Lung (tissue), 12 donors: Measurements from ENCODE around the gene SLC43A1. TPM values are rescaled to one million over a fixed set of nuclear protein-coding genes. Genes with fewer than 3 reads are reported as not detected.
A peak's percentile ranks its signal among the peaks of the same experiment; 100 is the strongest.

Experiments used
- ATAC-seq: fragments of 200-7000 bp; cut with Tn5 transposase; one replicate; pipeline ENCODE4 v1.9.1; 2020; ENCODE audit warnings: moderate number of reproducible peaks; ENCODE audit not compliant: insufficient read depth, low FRiP score
- DNase-seq, 3 donors: peaks; one replicate each; pipeline ENCODE4 v3.0.0-alpha.2; 2013 to 2017
- H3K27ac ChIP-seq, 2 donors: one replicate each; pipeline ENCODE4 v1.5.1; 2013; ENCODE audit warnings: mild to moderate bottlenecking in 2 of 2, moderate library complexity in 2 of 2, control low read depth in 1 of 2, inconsistent platforms in 1 of 2, low read depth in 1 of 2, low read length in 1 of 2
- H3K27me3 ChIP-seq, 3 donors: one replicate each; pipeline ENCODE4 v1.5.1; 2013; ENCODE audit warnings: low read length in 2 of 3; ENCODE audit not compliant: control insufficient read depth in 3 of 3, insufficient read depth in 3 of 3
- H3K36me3 ChIP-seq, 4 donors: one replicate each; pipeline ENCODE4 v1.5.1; 2013; ENCODE audit warnings: low read length in 4 of 4, mild to moderate bottlenecking in 1 of 4, moderate library complexity in 1 of 4; ENCODE audit not compliant: control insufficient read depth in 4 of 4, insufficient read depth in 4 of 4
- H3K4me1 ChIP-seq, 5 donors: one replicate each; pipeline ENCODE4 v1.5.1; 2013; ENCODE audit warnings: low read length in 5 of 5, mild to moderate bottlenecking in 2 of 5, moderate library complexity in 1 of 5; ENCODE audit not compliant: control insufficient read depth in 5 of 5, insufficient read depth in 5 of 5
- H3K4me3 ChIP-seq: one replicate; pipeline ENCODE4 v1.5.1; 2013; ENCODE audit warnings: mild to moderate bottlenecking, control low read depth, moderate library complexity
- H3K9ac ChIP-seq, 2 donors: one replicate each; pipeline ENCODE4 v1.5.1; 2013; ENCODE audit warnings: low read length in 2 of 2, control low read depth in 1 of 2; ENCODE audit not compliant: insufficient read depth in 1 of 2
- H3K9me3 ChIP-seq, 4 donors: one replicate each; pipeline ENCODE4 v1.5.1; 2013; ENCODE audit warnings: low read length in 3 of 4, mild to moderate bottlenecking in 1 of 4, moderate library complexity in 1 of 4; ENCODE audit not compliant: control insufficient read depth in 4 of 4, insufficient read depth in 3 of 4
- WGBS, 2 donors: extraction: QIAGEN DNeasy Blood & Tissue Kit; methylation state at CpG; one replicate each; pipeline ENCODE4 v1.1.7; 2013; 5-methylcytosine and 5-hydroxymethylcytosine counted together
- polyA plus RNA-seq, 2 donors: library from polyadenylated mRNA; stranded (reverse); fragments of 200-250 nt; gene quantifications; one replicate each; pipeline ENCODE4 v1.2.1, GENCODE V29; 2013
- total RNA-seq, 2 donors: library from RNA; depleted of rRNA in 1 of 2; stranded (reverse); fragments of >200 nt in 1 of 2; gene quantifications; one replicate each; pipeline ENCODE4 v1.2.1, GENCODE V29; 2014 to 2021
- TF ChIP-seq, protein P1 (sequence below): IDR thresholded peaks from 2 replicates; pipeline ENCODE4 v1.5.1; 2012; ENCODE audit warnings: mild to moderate bottlenecking; ENCODE audit errors: control extremely low read depth, extremely low read depth
- donor health status: control.
- donor health status: control.
- donor health status: Bipolar disorder and iron deficiency.
- donor health status: healthy.
- donor health status: DM: yes; HTN: yes; CAD: no.

SLC43A1 gene
- total and polyA plus RNA-seq, 4 donors: 10.3 to 18.7 (median 16.7) TPM

DNA sequence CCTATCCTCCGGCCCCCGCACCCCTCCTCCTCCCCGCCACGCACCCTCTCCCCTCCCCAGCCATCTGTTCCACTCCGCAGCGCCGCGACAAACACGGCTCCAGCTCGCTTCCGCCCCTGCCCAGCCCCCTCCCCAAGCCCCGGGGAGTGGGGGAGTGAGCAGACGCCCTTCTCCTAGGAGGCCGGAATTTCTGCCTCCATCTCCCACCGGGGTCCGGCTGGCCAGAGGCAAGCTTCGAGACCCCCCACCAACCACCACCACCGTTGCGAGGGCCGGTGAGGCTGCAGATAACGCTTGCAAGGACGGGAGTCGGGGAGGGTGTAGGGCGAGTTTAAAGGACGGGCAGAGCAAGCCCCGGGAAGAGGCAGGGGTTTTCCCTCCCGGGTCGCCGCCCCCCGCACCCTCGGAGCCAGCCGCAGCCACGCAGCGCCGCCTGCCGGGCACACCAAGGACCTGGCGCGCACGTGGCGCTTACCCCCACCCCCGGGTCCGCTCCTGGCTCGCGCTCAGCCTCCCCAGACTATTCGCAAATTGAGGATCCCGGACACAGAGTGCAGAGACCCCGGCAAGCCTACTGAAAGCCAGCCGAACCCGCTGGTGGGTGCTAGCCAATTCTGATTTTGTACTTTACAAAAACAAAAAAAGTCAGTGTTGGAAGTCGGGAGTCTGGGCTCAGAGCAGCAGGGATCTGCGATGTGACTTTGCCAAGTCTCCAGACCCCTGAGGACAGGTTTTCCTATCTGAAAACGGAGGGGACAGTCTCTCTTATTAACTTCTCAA is 32.5 kb downstream of the SLC43A1 start:
- Histone ChIP-seq H3K4me1 (peaks cover 4 to 14% (median 8%) of the 10 kb centered on the region in 5 donors), H3K9ac (no peak overlapping the region), H3K36me3 (peaks cover 0 to 16% (median 2%) of the 10 kb centered on the region in 4 donors), H3K27me3 (peaks cover 0 to 44% (median 25%) of the 10 kb centered on the region in 3 donors), H3K9me3 (peaks cover 0 to 5% (median 0%) of the 10 kb centered on the region in 4 donors), H3K27ac (no peak overlapping the region), H3K4me3 (no peak overlapping the region)
- 3% methylated on average over 33 to 52 of the region's 52 CpGs for WGBS, 2 donors
- ATAC-seq (peak; percentile 66), DNase-seq (peak; percentile 58 to 77 (median 76))
- TF ChIP-seq, protein P1, sequence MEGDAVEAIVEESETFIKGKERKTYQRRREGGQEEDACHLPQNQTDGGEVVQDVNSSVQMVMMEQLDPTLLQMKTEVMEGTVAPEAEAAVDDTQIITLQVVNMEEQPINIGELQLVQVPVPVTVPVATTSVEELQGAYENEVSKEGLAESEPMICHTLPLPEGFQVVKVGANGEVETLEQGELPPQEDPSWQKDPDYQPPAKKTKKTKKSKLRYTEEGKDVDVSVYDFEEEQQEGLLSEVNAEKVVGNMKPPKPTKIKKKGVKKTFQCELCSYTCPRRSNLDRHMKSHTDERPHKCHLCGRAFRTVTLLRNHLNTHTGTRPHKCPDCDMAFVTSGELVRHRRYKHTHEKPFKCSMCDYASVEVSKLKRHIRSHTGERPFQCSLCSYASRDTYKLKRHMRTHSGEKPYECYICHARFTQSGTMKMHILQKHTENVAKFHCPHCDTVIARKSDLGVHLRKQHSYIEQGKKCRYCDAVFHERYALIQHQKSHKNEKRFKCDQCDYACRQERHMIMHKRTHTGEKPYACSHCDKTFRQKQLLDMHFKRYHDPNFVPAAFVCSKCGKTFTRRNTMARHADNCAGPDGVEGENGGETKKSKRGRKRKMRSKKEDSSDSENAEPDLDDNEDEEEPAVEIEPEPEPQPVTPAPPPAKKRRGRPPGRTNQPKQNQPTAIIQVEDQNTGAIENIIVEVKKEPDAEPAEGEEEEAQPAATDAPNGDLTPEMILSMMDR: peak; percentile 33

DNA sequence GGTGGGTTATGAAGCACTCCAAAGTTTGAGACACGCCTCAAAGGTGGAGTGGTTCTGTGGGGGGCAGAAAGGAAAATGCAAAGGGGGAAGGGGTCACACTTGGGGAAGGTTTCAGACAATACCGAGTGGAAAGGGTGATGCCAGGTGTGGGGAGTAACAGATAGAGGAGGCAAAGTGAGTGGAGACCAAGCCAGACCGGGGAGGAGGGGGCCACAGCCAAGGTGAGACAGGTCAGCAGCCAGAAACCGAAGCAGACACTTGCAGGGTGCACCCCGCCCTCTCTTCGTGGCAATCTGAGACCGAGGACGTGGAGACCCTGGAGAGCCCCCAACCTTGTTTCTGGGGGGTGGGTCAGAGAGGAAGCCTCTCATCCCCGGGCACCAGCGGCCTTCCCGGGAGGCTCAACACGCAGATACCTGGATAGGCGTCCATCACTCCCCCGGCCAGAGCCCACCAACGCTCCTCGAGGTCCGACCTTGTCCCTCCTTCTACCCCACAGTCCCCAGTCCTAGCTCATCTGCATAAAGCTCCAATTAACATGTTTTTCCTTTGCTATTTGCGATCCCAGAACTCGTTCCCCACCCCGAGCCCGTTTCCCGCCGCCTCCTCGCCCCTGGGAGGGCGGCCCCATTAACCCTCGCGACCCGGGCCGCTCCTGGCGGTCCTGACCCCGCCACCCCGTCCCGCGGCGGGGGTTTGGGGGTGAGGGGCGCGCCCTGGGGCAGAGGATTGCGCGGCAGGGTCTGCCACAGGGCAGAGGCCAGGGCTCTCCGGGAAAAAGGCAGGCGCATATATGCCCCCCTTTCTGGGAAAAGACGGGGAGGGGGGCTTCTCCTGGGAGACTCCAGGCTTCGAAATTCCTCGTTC is 33.4 kb downstream of the SLC43A1 start:
- peaks cover 0 to 10% (median 2%) of the 10 kb centered on the region in 4 donors for H3K36me3 ChIP-seq
- peaks cover 0 to 5% (median 0%) of the 10 kb centered on the region in 4 donors for H3K9me3 ChIP-seq
- DNase-seq (no peak), ATAC-seq (no peak)
- no peak overlapping the region for H3K9ac ChIP-seq
- H3K4me1 ChIP-seq: peaks cover 4 to 14% (median 8%) of the 10 kb centered on the region in 5 donors
- H3K4me3 ChIP-seq: no peak overlapping the region
- 21 to 24% methylated on average over 42 to 44 of the region's 44 CpGs for WGBS, 2 donors
- H3K27me3 ChIP-seq: peaks cover 0 to 50% (median 25%) of the 10 kb centered on the region in 3 donors
- TF ChIP-seq, protein P1: no peak
- no peak overlapping the region for H3K27ac ChIP-seq

DNA sequence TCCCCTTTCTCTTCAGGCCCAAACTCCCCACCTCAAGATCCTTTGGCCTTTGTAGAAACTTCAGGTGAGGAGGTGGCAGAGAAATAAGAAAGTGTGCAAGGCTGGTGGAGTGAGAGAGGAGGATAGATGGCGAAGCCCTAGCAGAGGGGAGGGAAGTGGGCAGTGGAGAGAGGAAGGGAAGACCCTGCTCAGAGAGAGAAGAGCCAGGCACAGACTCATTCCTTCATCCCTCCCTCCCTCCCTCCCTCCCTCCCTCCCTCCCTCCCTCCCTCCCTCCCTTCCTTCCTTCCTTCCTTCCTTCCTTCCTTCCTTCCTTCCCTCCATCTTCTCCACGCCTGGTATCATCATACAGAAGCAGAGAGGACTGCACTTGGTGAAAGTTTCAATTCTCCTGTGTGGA is 34.2 kb downstream of the SLC43A1 start:
- peaks cover 0 to 55% (median 25%) of the 10 kb centered on the region in 3 donors for H3K27me3 ChIP-seq
- H3K9ac ChIP-seq: no peak overlapping the region
- no peak overlapping the region for H3K4me3 ChIP-seq
- 42 to 61% methylated on average over 2 of the region's 2 CpGs for WGBS, 2 donors
- no peak overlapping the region for H3K27ac ChIP-seq
- DNase-seq (no peak), ATAC-seq (no peak)
- TF ChIP-seq, protein P1: no peak
- peaks cover 4 to 21% (median 15%) of the 10 kb centered on the region in 5 donors for H3K4me1 ChIP-seq
- peaks cover 0 to 5% (median 0%) of the 10 kb centered on the region in 4 donors for H3K9me3 ChIP-seq
- peaks cover 0 to 6% (median 2%) of the 10 kb centered on the region in 4 donors for H3K36me3 ChIP-seq
